Measurements from ENCODE around the gene CABP7. TPM values are rescaled to one million over a fixed set of nuclear protein-coding genes. Genes with fewer than 3 reads are reported as not detected.

Gene CABP7
- total and polyA plus RNA-seq, 2 of the 13 experiments (the other 11 are each of a cell fraction or from before 2014, with no cell fraction given) = 0.08 TPM; not detected in 1

DNA sequence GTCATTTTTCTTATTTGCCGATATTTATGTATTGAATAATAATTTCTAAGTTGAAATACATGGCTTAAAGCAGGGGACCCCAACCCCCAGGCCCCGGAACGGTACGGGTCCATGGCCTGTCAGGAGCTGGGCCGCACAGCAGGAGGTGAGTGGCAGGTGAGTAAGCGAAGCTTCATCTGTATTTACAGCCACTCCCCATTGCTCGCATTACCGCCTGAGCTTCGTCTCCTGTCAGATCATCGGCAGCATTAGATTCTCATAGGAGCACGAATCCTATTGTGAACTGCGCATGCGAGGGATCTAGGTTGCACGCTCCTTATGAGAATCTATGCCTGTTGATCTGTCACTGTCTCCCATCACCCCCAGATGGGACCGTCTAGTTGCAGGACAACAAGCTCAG lies 42.5 kb downstream of the CABP7 start (continued):
- no peak for TF ChIP-seq ZNF652 (CRISPR knock-in tag; IDR thresholded peaks at IDR 0.05; ENCODE audit: borderline replicate concordance, low read depth)
- no peak for TF ChIP-seq HMG20A (CRISPR knock-in tag; IDR thresholded peaks at IDR 0.05; ENCODE audit: borderline replicate concordance)
- TF ChIP-seq FOXC1 (CRISPR knock-in tag; IDR thresholded peaks at IDR 0.05; ENCODE audit: borderline replicate concordance) = no peak
- no peak for TF ChIP-seq GABPB1 (CRISPR knock-in tag; IDR thresholded peaks at IDR 0.05)

DNA sequence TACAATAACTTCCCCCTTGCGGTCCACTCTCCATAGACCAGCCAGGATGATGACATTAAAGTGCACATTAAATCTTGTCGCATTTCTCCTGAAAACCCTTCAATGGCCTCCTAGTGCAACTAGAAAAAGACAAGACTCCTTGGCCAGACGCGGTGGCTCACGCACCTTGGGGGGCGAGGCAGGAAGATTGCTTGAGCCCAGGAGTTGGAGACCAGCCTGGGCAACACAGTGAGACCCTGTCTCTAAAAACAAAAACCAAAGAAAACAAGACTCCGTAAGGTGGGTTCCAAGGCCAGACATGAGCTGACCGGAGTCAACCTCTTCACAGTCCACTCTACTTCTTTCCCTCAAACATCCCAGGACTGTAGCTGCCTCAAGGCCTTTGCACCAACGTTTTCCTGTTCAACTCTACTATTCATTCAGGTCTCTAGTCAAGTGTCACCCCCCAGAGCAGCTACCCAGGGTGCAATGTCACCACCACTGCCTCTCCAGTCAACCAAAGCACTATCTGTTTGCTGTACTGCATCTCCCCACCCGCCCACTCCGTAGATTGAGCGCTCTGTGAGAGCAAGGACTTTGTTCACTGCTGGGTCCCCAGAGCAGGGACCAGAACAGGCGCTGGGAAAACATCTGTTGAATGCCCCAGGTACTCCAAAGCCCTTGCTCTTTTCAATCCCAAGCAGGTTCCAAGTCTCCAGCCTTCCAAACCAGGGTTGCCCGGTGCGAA lies 46.3 kb downstream of the CABP7 start:
- POLR2A ChIA-PET = interaction anchor here (0.8 to 2.2 kb wide), 20 partner anchors 9 to 658 kb away, joined by 3 to 31 read pairs (median 4); partner anchors contain the start of genes ASCC2 and TBC1D10A
- Histone ChIP-seq H3K36me3 (replicated peaks in 1 of 2; ENCODE audit: control insufficient read depth in 1 of 2, insufficient read depth in 2 of 2, low read length in 2 of 2) (no peaks in the 10 kb centered on the region), H3K27ac (ENCODE audit: extremely low read length, insufficient read depth, low read length) (peak overlapping the region; percentile 88), H3K4me1 (ENCODE audit: insufficient read depth, low read length) (peaks cover 52% of the 10 kb centered on the region), H3K9me3 (ENCODE audit: low read length) (no peaks in the 10 kb centered on the region), H2AFZ (ENCODE audit: low read length) (peak overlapping the region; percentile 57), H3K4me2 (ENCODE audit: low read depth, low read length) (peak overlapping the region; percentile 87), H4K20me1 (ENCODE audit: insufficient read depth, low read length) (no peaks in the 10 kb centered on the region), H3K9ac (ENCODE audit: insufficient read depth, low read depth, low read length) (peak overlapping the region; percentile 94), H3K27me3 (ENCODE audit: control insufficient read depth in 1 of 2, insufficient read depth in 2 of 2, low read length in 2 of 2) (peaks cover 0 to 4% of the 10 kb centered on the region in 2 experiments; a peak in 1 of 5 replicates), H3K4me3 (replicated peaks in 1 of 3; ENCODE audit: insufficient read depth in 1 of 3, low read depth in 2 of 3, low read length in 3 of 3) (peak overlapping the region; percentile 69 to 95 (median 80)), H3K79me2 (ENCODE audit: insufficient read depth, low read length) (peaks cover 33% of the 10 kb centered on the region)
- peak; percentile 81 for DNase-seq (ENCODE audit: low spot score)
- intact Hi-C loops (cut with micrococcal nuclease; ENCODE audit: unreplicated experiment) = loop anchor here (1.0 to 2.0 kb wide), 2 partner anchors 72 to 117 kb away; partner anchors contain the start of genes ASCC2 and MTMR3
- 47% methylated on average over 12 of the region's 15 CpGs for WGBS (ENCODE audit: low lambda C conversion rate)
- peak; percentile 86 for FAIRE-seq
- TSS peak; percentile 73 for BruUV-seq (replicated peaks)
- ATAC-seq = peak; percentile 89
- CTCF ChIA-PET (ENCODE audit: low intra/inter-chr PET ratio, low total read pairs) = no interaction called here
- in situ Hi-C loops (cut with HindIII; ENCODE audit: extremely low pct_ligation_motif_present, low pct_unique_long_range_greater_than_20kb) = no loop called here
- TF ChIP-seq, protein P1, sequence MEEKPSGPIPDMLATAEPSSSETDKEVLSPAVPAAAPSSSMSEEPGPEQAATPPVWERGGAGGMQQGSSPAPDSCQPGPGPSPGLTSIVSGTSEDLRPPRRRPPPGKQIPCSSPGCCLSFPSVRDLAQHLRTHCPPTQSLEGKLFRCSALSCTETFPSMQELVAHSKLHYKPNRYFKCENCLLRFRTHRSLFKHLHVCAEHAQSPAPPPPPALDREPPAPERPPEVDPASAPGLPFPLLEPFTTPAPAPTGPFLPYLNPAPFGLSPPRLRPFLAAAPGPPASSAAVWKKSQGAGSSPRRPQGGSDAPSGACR (CRISPR knock-in tag; IDR thresholded peaks at IDR 0.05) = no peak
- TF ChIP-seq, protein P2, sequence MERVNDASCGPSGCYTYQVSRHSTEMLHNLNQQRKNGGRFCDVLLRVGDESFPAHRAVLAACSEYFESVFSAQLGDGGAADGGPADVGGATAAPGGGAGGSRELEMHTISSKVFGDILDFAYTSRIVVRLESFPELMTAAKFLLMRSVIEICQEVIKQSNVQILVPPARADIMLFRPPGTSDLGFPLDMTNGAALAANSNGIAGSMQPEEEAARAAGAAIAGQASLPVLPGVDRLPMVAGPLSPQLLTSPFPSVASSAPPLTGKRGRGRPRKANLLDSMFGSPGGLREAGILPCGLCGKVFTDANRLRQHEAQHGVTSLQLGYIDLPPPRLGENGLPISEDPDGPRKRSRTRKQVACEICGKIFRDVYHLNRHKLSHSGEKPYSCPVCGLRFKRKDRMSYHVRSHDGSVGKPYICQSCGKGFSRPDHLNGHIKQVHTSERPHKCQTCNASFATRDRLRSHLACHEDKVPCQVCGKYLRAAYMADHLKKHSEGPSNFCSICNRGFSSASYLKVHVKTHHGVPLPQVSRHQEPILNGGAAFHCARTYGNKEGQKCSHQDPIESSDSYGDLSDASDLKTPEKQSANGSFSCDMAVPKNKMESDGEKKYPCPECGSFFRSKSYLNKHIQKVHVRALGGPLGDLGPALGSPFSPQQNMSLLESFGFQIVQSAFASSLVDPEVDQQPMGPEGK (CRISPR knock-in tag; IDR thresholded peaks at IDR 0.05) = peak; percentile 53
- TF ChIP-seq KDM5A (IDR thresholded peaks at IDR 0.05; ENCODE audit: borderline replicate concordance, low read length) = peak; percentile 13; the same call in 1 of the 2 replicates
- TF ChIP-seq NR2F2 (IDR thresholded peaks at IDR 0.05; ENCODE audit: borderline replicate concordance, low read depth) = peak; percentile 17; the same call in 1 of the 2 replicates
- TF ChIP-seq XRCC5 (optimal IDR thresholded peaks at IDR 0.05; ENCODE audit: low read length) = peak; percentile 14
- 0 out of 2 replicates have a peak, but pooled peaks have one; percentile 15 for TF ChIP-seq ZNF644 (CRISPR knock-in tag; IDR thresholded peaks at IDR 0.05; ENCODE audit: low read depth)
- TF ChIP-seq, protein P3, sequence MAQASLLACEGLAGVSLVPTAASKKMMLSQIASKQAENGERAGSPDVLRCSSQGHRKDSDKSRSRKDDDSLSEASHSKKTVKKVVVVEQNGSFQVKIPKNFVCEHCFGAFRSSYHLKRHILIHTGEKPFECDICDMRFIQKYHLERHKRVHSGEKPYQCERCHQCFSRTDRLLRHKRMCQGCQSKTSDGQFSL (CRISPR knock-in tag; IDR thresholded peaks at IDR 0.05) = peak; percentile 30; the same call in 1 of the 2 replicates
- TF ChIP-seq ZNF891 (CRISPR knock-in tag; IDR thresholded peaks at IDR 0.05) = 0 out of 2 replicates have a peak, but pooled peaks have one; percentile 23
- TF ChIP-seq, protein P4, sequence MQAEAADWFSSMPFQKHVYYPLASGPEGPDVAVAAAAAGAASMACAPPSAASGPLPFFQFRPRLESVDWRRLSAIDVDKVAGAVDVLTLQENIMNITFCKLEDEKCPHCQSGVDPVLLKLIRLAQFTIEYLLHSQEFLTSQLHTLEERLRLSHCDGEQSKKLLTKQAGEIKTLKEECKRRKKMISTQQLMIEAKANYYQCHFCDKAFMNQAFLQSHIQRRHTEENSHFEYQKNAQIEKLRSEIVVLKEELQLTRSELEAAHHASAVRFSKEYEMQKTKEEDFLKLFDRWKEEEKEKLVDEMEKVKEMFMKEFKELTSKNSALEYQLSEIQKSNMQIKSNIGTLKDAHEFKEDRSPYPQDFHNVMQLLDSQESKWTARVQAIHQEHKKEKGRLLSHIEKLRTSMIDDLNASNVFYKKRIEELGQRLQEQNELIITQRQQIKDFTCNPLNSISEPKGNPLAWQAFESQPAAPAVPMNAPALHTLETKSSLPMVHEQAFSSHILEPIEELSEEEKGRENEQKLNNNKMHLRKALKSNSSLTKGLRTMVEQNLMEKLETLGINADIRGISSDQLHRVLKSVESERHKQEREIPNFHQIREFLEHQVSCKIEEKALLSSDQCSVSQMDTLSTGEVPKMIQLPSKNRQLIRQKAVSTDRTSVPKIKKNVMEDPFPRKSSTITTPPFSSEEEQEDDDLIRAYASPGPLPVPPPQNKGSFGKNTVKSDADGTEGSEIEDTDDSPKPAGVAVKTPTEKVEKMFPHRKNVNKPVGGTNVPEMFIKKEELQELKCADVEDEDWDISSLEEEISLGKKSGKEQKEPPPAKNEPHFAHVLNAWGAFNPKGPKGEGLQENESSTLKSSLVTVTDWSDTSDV (CRISPR knock-in tag; IDR thresholded peaks at IDR 0.05) = no peak
- 0 out of 2 replicates have a peak, but pooled peaks have one; percentile 8 for TF ChIP-seq ZNF160 (CRISPR knock-in tag; IDR thresholded peaks at IDR 0.05)
- TF ChIP-seq SP5 (CRISPR knock-in tag; IDR thresholded peaks at IDR 0.05; ENCODE audit: borderline replicate concordance, low read depth) = 0 out of 2 replicates have a peak, but pooled peaks have one; percentile 22
